MV-4-11 (cell line): Measurements from ENCODE around the gene GPSM1.
"Not testable (repeated sequence)": the region's sequence is repeated elsewhere in the genome, so short reads cannot be mapped to it uniquely, and the experiment has no call there.

Source experiments
- DNase-seq: peaks from one replicate; lab custom pipeline; 2025; lab: John Stamatoyannopoulos, UW

GPSM1 gene

GRCh38 chr9:136318111-136318775, 9.1 kb upstream of the GPSM1 start:
- DNase-seq: no peak

- no peak for DNase-seq
Observed at GRCh38 chr9:136318776-136319241, 8.5 kb upstream of the GPSM1 start.

- DNase-seq: not testable (repeated sequence)
Observed at GRCh38 chr9:136319244-136319643, 8.1 kb upstream of the GPSM1 start.

GRCh38 chr9:136319955-136320354, 7.4 kb upstream of the GPSM1 start:
- DNase-seq: not testable (repeated sequence)

GRCh38 chr9:136320972-136321371, 6.4 kb upstream of the GPSM1 start:
- not testable (repeated sequence) for DNase-seq

- no peak for DNase-seq
Observed at GRCh38 chr9:136321561-136321960, 5.8 kb upstream of the GPSM1 start.

GRCh38 chr9:136322756-136323330, 4.5 kb upstream of the GPSM1 start:
- DNase-seq: no peak

GRCh38 chr9:136323371-136323789, 4.0 kb upstream of the GPSM1 start:
- no peak for DNase-seq

- no peak for DNase-seq
Observed at GRCh38 chr9:136324501-136325300, 2.6 kb upstream of the GPSM1 start.

- no peak for DNase-seq
Observed at GRCh38 chr9:136325358-136325757, 2.0 kb upstream of the GPSM1 start.

GRCh38 chr9:136326061-136326760, 1.1 kb upstream of the GPSM1 start:
- DNase-seq: no peak

GRCh38 chr9:136326761-136327303, 507 bp upstream of the GPSM1 start:
- no peak for DNase-seq

GRCh38 chr9:136328011-136328621, 777 bp downstream of the GPSM1 start:
- DNase-seq: no peak

GRCh38 chr9:136328622-136329041, 1.3 kb downstream of the GPSM1 start:
- no peak for DNase-seq

GRCh38 chr9:136329211-136329627, 1.9 kb downstream of the GPSM1 start:
- DNase-seq: no peak

GRCh38 chr9:136329636-136330405, 2.5 kb downstream of the GPSM1 start:
- DNase-seq: no peak

GRCh38 chr9:136330406-136330990, 3.2 kb downstream of the GPSM1 start:
- no peak for DNase-seq

GRCh38 chr9:136331030-136331429, 3.7 kb downstream of the GPSM1 start:
- no peak for DNase-seq

GRCh38 chr9:136331556-136332481, 4.5 kb downstream of the GPSM1 start:
- no peak for DNase-seq
